Mammary epithelial cell (primary cell): ENCODE results near the gene ZNF467.

Experiments used
- CTCF ChIP-seq, 2 donors: IDR thresholded peaks in 1 of 2; conservative IDR thresholded peaks in 1 of 2; 2 replicates each; pipeline ENCODE4 v1.5.1; 2011 to 2012; ENCODE audit warnings: inconsistent platforms in 2 of 2, low read length in 2 of 2, mild to moderate bottlenecking in 2 of 2, control low read depth in 1 of 2, low read depth in 1 of 2; ENCODE audit not compliant: insufficient read depth in 1 of 2; ENCODE audit errors: extremely low read depth in 1 of 2
- EZH2 ChIP-seq: IDR thresholded peaks from 2 replicates; pipeline ENCODE4 v1.6.1; 2012; ENCODE audit warnings: low read length, inconsistent platforms, borderline replicate concordance

DNA sequence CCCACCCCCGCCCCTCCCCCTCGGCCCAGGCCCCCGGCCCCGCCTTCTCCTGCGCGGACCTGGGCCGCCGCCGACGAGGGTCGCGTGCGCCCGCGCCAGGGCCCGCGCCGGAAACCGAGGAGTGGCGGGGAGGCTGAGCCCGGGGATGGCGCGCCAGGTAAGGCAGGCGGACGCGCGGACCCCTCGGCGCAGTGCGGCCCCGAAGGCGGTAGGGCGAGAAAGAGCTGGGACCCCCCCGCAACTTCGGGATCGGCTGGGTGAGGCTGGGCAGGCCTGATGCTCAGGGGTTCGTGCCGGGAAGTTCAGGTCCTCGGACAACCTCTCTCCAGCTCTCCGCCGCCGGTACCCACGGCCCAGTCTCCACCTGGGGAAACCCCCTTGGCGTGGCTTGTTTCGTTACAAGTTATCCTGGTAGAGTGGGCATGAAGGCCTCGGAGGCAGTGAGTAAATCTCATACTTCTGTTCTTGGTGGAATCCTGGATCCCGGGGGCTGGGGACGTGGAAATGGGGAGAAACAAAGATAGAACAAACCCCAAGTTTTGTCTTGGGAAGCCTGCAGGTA, 58.4 kb downstream of the ZNF467 start:
- TF ChIP-seq CTCF (conservative IDR thresholded peaks at IDR 0.05 in 1 of 2, IDR thresholded peaks at IDR 0.05 in 1 of 2; ENCODE audit: extremely low read depth in 1 of 2, insufficient read depth in 1 of 2, low read depth in 1 of 2, low read length in 2 of 2): no peak
- no peak for TF ChIP-seq EZH2
